ENCODE data around the gene GJB4.

GRCh38 chr1:34787461-34788420, 28.2 kb downstream of the GJB4 start:
- TF ChIP-seq JUN (CRISPR knock-in tag; IDR thresholded peaks at IDR 0.05): no peak
- TF ChIP-seq CTCF (IDR thresholded peaks at IDR 0.05): peak; percentile 30
- TF ChIP-seq NR2C2 (CRISPR knock-in tag; IDR thresholded peaks at IDR 0.05): no peak
- TF ChIP-seq NFYB (CRISPR knock-in tag; conservative IDR thresholded peaks at IDR 0.05; ENCODE audit: low read depth): no peak
- no peak for TF ChIP-seq ELF4 (CRISPR knock-in tag; IDR thresholded peaks at IDR 0.05; ENCODE audit: low read depth)
- TF ChIP-seq, protein P1, sequence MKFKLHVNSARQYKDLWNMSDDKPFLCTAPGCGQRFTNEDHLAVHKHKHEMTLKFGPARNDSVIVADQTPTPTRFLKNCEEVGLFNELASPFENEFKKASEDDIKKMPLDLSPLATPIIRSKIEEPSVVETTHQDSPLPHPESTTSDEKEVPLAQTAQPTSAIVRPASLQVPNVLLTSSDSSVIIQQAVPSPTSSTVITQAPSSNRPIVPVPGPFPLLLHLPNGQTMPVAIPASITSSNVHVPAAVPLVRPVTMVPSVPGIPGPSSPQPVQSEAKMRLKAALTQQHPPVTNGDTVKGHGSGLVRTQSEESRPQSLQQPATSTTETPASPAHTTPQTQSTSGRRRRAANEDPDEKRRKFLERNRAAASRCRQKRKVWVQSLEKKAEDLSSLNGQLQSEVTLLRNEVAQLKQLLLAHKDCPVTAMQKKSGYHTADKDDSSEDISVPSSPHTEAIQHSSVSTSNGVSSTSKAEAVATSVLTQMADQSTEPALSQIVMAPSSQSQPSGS (CRISPR knock-in tag; IDR thresholded peaks at IDR 0.05; ENCODE audit: borderline replicate concordance, low read depth): no peak
- TF ChIP-seq SP1 (CRISPR knock-in tag; conservative IDR thresholded peaks at IDR 0.05): no peak
- TF ChIP-seq, protein P2, sequence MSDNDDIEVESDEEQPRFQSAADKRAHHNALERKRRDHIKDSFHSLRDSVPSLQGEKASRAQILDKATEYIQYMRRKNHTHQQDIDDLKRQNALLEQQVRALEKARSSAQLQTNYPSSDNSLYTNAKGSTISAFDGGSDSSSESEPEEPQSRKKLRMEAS (CRISPR knock-in tag; IDR thresholded peaks at IDR 0.05): no peak
- no peak for TF ChIP-seq FOXJ3 (CRISPR knock-in tag; IDR thresholded peaks at IDR 0.05; ENCODE audit: borderline replicate concordance)
